HS-5 (cell line): ENCODE results near the gene WFS1.

ENCODE experiments used
- DNase-seq: peaks from one replicate; pipeline ENCODE4 v3.0.0-alpha.2; 2012; ENCODE audit warnings: low read depth

Gene WFS1

DNA sequence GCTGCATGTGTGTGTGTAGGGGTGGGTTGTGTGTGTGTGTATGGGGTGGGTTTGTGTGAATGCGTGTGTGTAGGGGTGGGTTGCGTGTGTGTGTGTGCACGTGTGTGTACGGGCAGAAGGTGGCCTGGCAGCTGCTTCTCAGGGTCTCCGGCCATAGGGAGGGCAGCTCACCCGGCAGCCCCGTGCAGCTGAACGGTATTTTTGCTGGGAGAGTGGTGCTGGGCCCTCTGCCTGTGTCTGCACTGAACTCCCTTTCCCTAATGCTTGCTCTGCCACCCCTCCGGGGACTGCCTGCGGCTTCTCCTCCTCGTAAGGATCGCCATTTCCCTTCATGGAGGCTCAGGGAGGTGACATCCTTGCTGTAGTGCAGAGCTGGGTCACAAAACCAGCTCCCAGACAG, 30.2 kb downstream of the WFS1 start:
- DNase-seq = no peak

DNA sequence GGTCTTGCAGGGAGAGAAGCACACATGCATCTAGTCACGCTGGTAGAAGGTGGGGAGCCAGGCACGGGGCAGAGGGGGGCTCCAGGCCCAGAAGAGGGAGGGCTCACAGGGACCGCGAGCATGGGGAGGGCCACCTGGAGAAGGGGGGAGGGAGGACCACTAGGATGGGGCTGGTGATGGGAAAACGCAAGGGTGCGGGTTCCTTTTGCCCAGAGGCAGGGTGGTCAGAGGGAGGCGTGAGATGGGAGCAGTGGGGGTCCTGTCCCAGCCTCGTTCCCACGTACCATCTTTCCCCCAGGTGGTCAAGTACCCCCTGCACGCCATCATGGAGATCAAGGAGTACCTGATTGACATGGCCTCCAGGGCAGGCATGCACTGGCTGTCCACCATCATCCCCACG, 30.7 kb downstream of the WFS1 start:
- DNase-seq = no peak

DNA sequence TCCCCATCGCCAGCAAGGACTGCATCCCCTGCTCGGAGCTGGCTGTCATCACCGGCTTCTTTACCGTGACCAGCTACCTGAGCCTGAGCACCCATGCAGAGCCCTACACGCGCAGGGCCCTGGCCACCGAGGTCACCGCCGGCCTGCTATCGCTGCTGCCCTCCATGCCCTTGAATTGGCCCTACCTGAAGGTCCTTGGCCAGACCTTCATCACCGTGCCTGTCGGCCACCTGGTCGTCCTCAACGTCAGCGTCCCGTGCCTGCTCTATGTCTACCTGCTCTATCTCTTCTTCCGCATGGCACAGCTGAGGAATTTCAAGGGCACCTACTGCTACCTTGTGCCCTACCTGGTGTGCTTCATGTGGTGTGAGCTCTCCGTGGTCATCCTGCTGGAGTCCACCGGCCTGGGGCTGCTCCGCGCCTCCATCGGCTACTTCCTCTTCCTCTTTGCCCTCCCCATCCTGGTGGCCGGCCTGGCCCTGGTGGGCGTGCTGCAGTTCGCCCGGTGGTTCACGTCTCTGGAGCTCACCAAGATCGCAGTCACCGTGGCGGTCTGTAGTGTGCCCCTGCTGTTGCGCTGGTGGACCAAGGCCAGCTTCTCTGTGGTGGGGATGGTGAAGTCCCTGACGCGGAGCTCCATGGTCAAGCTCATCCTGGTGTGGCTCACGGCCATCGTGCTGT, 31.5 kb downstream of the WFS1 start:
- DNase-seq = no peak

GRCh38 chr4:6301732-6302442, 32.2 kb downstream of the WFS1 start:
- no peak for DNase-seq

- DNase-seq = no peak
Observed at GRCh38 chr4:6302869-6303268, 33.2 kb downstream of the WFS1 start.

DNA sequence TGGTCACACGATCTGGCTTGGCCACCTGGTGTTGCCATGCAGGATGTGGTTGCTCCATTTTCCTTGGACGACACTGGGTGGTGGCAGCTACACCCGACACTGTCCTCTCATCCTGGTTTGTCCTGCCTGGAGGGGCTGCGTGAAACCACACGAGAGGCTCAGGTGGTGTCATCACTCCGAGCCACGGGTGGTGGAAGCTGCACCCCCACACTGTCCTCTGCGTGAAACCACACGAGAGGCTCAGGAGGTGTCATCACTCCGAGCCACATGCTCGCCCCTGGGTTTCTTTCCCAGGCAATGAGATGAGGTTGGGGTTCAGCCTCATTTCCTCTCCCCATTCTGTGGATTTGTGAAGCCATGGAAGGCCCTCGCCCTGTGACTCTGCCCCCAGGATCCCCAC, 34.3 kb downstream of the WFS1 start:
- no peak for DNase-seq

DNA sequence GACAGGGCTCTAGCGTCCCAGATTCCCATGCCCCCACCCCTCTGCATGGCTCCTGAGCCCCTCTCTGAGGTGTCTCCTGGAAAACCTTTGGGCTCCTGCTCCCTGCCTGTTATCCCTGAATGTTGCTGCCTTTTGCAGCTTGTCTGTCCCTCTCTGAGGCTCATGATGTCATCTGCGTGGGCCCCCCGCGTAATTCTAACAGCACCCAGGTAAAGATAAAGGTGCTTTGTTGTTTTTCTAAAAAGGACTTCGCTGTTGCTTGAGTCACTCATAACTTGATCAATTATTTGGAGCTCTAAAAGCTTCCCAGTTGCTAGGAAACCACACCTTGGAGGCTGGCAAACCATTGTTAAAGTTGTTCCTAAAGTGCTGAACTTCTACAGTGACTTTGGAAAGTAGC, 36.6 kb downstream of the WFS1 start:
- no peak for DNase-seq

- DNase-seq = no peak
Observed at GRCh38 chr4:6307230-6307629, 37.6 kb downstream of the WFS1 start.

GRCh38 chr4:6307891-6308290, 38.2 kb downstream of the WFS1 start:
- DNase-seq = no peak

GRCh38 chr4:6308899-6309643, 39.4 kb downstream of the WFS1 start:
- DNase-seq = no peak

- DNase-seq = no peak
Observed at GRCh38 chr4:6309777-6310176, 40.1 kb downstream of the WFS1 start.

DNA sequence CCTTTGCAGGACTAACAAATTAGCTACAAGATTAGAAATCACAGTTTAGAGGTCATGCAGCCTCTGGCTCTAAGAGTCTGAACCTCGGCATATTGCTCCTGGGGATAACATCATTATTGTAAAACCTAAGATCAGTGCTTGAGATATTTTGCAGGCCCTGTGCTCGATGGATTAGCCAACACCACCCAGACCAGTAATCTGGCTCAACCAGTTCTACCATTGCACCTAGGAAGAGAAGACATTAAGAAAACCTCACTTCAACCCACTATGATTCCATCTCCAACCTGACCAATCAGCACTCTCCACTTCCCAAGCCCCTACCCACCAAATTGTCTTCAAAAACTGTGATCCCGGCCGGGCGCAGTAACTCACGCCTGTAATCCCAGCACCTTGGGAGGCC, 43.6 kb downstream of the WFS1 start:
- DNase-seq = no peak

- no peak for DNase-seq
Observed at GRCh38 chr4:6316461-6317003, 46.9 kb downstream of the WFS1 start.

- no peak for DNase-seq
Observed at GRCh38 chr4:6318206-6318605, 48.6 kb downstream of the WFS1 start.

DNA sequence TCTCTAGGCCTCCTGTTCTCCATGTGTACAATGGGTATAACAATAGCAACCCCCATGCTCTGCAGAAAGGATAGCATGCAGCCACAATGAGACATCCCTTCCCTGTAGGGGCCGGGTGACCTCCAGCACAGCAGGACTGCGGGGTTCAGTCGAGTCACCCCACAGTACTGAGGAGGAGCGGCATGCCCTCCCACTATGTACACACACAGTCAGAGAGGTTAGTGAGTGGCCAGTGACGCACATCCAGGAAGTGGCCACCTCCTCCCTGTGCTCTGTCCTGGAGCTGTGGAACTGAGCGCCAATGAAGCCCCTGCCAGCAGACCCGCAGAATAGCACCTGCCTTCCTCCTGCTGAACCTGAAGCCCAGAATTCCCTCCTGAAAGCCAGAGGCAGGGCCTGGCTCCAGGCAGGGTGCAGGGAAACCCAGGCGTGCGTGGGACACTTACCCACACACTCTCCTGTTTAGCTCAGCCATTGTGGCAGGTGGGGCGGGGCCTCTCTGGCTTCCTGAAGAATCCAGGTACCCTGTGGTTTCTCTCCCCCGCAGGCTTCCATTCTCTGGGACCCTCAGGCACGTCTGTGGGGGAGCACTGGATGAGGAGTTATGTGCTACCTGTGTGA, 50.0 kb downstream of the WFS1 start:
- DNase-seq = no peak

DNA sequence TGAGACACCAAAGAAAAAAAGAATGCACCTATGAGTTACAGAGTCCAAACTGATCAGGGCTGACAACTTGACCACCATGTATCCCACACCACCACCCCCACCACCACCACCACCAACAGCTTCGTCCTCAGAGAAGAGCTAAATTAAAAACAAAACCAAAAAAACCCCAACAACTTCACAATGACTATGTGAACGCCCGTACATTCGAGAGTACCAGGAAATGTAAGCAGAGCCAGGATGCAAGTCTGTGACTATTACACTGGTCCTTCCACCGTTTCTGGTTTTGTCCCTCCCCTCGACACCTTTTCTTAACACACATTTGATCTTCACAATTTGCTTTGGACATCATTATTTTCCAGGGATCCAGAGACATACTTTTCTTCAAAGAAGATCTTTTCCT, 51.0 kb downstream of the WFS1 start:
- DNase-seq = no peak

DNA sequence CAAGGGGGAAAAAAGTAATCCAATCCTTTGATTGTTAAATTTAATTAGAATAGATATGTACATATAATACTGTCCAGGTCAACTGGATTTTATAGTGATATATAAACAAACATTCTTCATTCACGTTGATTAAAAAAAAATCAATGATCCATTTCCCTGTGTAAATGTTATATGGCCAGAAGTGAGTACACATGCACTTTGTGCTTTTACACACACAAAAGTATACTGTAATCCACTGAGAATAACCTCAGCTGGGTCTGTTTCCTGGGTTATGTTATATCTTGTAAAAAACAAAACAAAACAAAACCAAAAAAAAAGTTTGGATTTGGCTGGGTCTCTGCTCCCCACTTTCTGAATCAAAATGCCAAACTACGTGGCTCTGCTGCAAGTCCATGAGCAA, 51.7 kb downstream of the WFS1 start:
- no peak for DNase-seq

- DNase-seq = no peak
Observed at GRCh38 chr4:6322067-6322760, 52.6 kb downstream of the WFS1 start.

GRCh38 chr4:6322761-6323566, 53.3 kb downstream of the WFS1 start:
- DNase-seq = no peak

GRCh38 chr4:6324461-6324998, 54.9 kb downstream of the WFS1 start:
- DNase-seq = no peak
